GM18511 (cell line): ENCODE results near the gene CTPS2.
"Not testable (repeated sequence)": the region's sequence is repeated elsewhere in the genome, so short reads cannot be mapped to it uniquely, and the experiment has no call there.

Experiments used
- ATAC-seq: cut with Tn5 transposase; IDR thresholded peaks from one replicate; pipeline ENCODE4 v1.9.1; 2021; ENCODE audit warnings: mild to moderate bottlenecking, moderate library complexity; ENCODE audit not compliant: unreplicated experiment

Gene CTPS2

DNA sequence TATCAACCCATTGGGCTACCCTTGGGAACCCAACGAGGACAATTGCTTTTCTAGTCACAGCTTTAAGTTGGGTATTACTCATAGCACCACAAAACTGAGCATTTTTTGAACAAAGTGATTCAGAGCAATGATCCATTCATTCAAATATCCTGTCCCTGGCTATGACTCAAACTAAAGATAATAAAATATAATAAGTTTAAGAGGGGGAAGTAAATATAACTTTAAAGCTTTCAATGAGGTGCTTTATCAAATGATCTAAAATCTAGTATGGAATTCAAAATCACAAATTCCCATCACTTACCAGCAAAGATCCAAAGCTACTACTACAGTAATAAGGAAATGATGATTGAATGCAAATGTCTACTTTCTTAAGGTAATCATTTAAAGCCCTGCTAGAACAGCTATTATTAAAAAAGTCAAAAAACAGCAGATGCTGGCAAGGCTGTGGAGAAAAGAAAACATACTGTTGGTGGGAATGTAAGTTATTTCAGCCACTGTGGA, 102.3 kb downstream of the CTPS2 start:
- ATAC-seq: no peak

DNA sequence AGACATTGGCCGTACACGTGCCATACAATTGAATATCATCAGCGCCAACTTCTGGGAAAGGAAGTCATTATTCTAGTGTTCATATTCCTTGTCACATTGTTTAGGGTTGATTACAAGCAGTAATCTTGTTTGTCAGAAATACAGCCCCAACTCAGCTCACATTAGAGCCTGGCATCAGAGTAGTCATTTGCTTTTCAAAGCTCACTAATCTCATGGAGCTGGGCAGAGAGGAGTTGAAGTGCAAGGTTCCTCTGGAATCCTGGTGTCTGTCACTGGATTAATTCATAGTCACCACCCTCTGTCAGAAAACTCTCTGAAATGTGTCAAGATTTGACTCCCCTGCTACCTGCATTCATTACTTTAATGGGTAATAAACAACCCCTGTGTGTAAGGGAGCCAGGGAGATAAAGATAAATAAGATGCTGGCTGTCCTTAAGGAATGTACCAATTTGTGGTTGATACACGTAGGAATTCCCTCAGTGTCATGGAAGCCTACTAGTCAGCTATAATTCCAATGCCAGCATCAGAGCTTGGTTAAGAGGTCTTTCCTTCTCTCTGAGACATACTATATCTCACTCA, 106.2 kb downstream of the CTPS2 start:
- ATAC-seq: no peak

DNA sequence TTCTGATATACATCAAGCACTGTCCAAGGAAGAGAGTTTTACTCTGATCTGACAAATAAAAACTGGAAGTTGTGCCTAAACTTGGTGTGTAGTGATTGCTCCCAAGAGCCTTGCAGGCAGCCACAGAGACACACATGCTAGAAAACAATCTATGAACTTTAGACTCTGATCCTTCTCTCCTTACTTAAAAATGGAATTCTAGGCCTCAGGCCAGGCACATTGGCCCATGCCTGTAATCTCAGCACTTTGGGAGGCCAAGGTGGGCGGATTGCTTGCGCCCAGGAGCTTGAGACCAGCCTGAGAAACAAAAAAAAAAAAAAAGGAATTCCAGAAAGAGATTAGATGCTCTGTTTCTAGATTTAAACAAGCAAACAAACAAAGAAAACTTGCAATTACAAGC, 108.1 kb downstream of the CTPS2 start:
- no peak for ATAC-seq

GRCh38 chrX:16603822-16604221, 108.6 kb downstream of the CTPS2 start:
- ATAC-seq: no peak

- ATAC-seq: not testable (repeated sequence)
These were observed 109.2 kb downstream of the CTPS2 start for GRCh38 chrX:16603235-16603634.

- no peak for ATAC-seq
These were observed 110.6 kb downstream of the CTPS2 start for GRCh38 chrX:16601885-16602284.

GRCh38 chrX:16594490-16594889, 118.0 kb downstream of the CTPS2 start:
- ATAC-seq: no peak

GRCh38 chrX:16593801-16594200, 118.7 kb downstream of the CTPS2 start:
- no peak for ATAC-seq

- no peak for ATAC-seq
These were observed 120.2 kb downstream of the CTPS2 start for GRCh38 chrX:16592194-16592770.

DNA sequence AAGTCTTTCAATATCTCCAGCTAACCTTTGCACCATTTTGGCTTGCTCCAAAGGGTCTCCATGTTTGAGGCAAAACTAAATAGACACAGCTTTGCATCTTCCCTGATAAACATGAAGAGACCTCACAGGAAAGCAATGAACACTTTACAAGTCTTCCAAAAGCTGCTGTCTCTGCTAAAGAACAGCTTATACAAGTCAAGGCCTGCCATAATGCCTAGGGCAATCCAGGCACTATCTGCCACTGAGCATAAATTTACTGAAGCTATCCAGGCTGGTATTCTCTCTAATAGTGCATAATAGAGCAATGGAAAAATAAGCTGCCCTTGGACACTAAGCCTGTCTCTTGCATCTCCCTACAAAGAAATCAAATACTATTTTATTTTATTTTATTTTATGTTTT, 122.6 kb downstream of the CTPS2 start:
- no peak for ATAC-seq

DNA sequence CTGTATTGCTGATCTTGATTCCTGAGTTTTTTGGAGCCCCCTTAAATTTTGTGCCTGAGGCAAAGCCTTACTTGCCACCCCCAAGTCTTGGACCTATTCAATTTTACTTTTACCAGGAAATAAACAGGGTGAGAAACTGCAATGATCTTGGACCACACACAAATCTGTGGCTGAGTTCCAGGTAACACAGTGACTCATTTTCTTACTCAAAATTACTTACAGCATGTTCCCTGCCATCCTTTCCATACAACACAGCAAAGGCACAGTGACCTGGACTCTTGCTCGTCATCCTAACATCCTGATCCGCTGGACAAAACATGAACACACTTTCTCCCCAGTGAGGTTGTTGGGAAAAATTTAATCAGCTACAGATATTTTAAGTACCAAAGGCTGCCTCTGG, 123.3 kb downstream of the CTPS2 start:
- ATAC-seq: no peak

DNA sequence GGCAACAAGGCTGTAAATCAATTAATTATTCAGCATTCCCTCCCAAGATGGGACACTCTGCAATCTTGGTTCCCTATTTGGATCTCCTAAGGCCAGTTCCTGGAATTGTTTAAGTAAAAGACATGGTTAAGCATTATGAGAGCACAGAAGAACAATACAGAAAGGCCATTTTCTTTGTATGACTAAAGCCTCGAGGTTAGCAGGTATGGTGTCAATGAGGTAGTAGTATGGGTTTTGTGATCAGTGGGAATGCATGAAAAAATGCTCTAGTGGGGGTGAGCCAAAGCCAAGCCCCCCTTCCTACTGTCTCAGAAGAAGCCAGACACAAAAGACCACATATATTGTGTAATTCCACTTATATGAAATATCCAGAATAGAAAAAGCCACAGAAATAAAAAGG, 124.2 kb downstream of the CTPS2 start:
- ATAC-seq: no peak

GRCh38 chrX:16587836-16588235, 124.6 kb downstream of the CTPS2 start:
- ATAC-seq: no peak

GRCh38 chrX:16586377-16587112, 125.9 kb downstream of the CTPS2 start:
- ATAC-seq: no peak

DNA sequence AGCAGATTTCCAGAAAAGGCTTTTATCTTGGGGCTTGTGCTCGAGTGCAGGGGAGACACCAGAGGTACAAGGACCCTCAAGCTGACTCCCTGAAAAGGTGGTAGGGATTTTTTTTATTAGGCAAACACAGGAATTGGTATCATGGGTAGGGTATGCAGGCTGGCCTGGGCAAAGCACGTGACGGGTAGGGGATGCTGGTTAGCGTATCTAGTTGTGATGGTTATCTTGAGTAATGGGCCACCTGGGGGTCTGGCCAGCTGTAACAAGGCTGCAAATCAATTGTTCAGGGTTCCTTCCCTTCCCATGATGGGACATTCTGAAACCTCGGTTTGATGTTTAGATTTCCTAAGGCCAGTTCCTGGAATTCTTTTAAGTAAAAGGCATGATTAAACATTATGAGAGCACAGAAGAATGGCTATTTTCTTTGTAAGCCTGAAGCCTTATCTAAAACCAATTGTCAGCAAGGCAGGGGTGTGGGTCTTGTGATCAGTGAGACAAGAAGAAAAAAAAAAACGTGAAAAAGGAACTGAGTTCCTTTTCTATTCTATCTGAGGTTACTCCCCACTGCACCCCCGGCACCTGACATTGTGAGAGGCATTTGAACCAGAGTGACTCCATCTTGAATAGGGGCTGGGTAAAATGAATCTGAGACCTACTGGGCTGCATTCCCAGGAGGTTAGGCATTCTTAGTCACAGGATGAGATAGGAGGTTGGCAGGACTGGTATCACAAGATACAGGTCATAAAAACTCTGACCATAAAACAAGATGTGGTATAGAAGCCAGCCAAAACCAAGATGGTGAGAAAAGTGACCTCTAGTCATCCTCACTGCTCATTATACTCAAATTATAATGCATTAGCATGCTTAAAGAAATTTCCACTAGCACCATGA, 126.7 kb downstream of the CTPS2 start:
- ATAC-seq: no peak

DNA sequence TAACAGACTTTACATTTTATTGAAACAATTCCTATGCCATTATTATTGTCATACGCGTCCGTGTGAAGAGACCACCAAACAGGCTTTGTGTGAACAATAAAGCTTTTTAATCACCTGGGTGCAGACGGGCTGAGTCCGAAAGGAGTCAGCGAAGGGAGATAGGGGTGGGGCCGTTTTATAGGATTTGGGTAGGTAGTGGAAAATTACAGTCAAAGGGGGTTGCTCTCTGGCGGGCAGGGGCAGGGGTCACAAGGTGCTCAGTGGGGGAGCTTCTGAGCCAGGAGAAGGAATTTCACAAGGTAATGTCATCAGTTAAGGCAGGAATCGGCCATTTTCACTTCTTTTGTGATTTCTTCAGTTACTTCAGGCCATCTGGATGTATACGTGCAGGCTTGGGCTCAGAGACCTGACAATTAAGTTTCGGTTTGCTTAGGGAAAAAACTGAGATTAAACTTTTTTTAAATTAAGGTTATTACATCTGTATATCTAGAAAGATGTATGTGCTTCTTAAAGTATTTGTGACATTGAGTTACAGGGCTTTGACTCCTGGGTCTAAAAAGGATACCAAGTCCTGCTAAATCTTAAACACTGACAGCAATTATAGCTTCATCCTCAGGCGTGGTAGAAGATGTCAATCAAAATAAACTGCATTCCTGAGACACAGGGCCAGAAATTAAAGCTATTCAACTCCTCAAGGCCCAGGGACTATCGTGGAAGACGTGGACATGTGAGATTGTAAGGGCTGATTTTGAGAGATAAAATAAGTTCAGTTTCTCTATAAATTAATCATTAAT, 132.3 kb downstream of the CTPS2 start:
- not testable (repeated sequence) for ATAC-seq

DNA sequence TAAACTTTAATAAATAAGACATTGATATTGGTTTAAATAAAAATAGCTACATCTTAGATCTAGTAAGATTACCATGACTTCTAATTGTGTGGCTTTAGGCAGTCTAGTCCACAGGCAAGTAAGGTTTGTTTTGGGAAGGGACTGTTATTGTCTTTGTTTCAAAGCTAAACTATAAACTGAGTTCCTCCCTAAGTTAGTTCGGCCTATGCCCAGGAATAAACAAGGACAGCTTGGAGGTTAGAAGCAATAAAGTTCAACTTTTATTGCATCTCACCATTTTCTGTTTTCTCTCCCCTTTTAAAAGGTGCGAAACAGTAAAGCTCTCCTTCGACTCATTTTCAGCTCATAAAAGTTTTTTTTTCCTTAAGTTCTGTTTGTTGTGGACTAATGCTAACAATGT, 133.0 kb downstream of the CTPS2 start:
- no peak for ATAC-seq

- ATAC-seq: no peak
These were observed 134.3 kb downstream of the CTPS2 start for GRCh38 chrX:16578218-16578617.

DNA sequence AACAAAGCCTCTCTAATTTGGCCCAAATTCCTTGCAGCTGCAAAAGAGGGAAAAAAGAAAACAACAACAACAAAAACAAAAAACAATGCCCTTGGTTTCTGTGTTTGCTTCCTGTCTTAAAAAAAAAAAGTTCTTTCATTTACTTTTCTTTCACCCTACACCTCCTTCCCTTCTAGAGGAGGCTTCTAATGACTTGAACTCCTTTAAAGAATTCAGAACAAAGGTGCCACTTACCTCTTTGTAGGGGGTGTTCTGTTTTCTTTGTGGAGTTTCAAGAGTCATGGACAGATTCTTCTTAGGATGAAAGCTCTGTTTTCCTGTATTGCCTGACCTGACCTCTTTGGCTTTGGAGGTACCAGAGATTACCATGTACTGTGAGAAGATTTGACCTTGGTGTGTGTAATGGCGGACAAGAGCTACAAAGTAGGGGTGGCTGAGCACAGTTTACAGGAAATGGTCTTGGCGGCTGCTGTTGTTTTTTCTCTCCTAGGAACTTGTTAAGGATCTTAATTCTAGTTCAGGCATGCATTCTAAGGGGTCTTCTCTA, 134.9 kb downstream of the CTPS2 start:
- no peak for ATAC-seq

- ATAC-seq: not testable (repeated sequence)
These were observed 137.1 kb downstream of the CTPS2 start for GRCh38 chrX:16575388-16575787.
